GM21528 (cell line): ENCODE results near the gene DAB2IP.

Experiments used
- ATAC-seq: cut with Tn5 transposase; IDR thresholded peaks from one replicate; pipeline ENCODE4 v1.9.1; 2021; ENCODE audit warnings: mild to moderate bottlenecking, moderate library complexity; ENCODE audit not compliant: unreplicated experiment, low FRiP score

Gene DAB2IP

GRCh38 chr9:121698627-121699570 is 47.5 kb downstream of the DAB2IP start:
- ATAC-seq, result no peak

- no peak for ATAC-seq
Measured at GRCh38 chr9:121699571-121700164, 48.2 kb downstream of the DAB2IP start.

- ATAC-seq, result no peak
Measured at GRCh38 chr9:121700165-121700831, 48.9 kb downstream of the DAB2IP start.

- ATAC-seq, result no peak
Measured at GRCh38 chr9:121700832-121701419, 49.5 kb downstream of the DAB2IP start.

GRCh38 chr9:121701736-121702261 is 50.4 kb downstream of the DAB2IP start:
- ATAC-seq, result no peak

DNA sequence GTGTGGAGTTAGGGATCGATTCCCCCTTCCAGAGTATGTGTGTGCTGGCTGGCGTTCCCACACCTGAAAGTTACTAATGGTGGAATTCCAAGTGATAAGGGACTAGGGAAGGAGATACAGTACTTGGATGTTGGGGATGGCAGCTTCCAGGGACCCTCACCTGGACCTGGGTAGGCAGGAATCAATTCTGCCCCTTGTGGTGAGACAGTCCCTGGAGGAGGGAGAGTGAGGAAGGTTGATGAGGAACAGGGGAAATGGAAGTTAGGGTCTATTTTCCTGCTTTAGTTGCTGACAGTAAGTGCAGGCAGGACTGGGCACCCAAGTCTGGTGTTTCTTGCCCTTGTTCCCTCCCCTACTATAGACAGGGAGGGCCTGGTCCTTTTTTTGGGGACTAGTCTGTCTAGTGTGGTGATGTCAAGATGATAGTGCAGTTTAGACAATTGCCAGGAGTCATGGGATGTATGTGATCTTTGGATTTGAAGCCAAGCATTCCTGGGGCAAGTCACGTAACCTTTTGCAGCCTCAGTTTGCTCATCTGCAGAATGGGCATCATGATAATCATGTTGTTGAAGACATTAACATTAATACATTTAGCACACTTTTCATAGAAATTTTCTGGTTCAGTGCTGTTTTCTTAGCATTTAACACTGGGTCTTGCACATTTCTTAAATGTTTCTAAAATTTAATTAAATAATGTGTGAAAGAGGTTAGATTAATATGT is 51.7 kb downstream of the DAB2IP start:
- ATAC-seq, result no peak

GRCh38 chr9:121704281-121704680 is 52.8 kb downstream of the DAB2IP start:
- no peak for ATAC-seq

- ATAC-seq, result no peak
Measured at GRCh38 chr9:121706149-121706750, 54.8 kb downstream of the DAB2IP start.

- ATAC-seq, result peak; percentile 95
Measured at GRCh38 chr9:121707477-121708424, 56.3 kb downstream of the DAB2IP start.

- no peak for ATAC-seq
Measured at GRCh38 chr9:121708768-121709488, 57.5 kb downstream of the DAB2IP start.

GRCh38 chr9:121709798-121710197 is 58.4 kb downstream of the DAB2IP start:
- ATAC-seq, result no peak

GRCh38 chr9:121711281-121711680 is 59.8 kb downstream of the DAB2IP start:
- no peak for ATAC-seq

GRCh38 chr9:121711797-121712196 is 60.4 kb downstream of the DAB2IP start:
- no peak for ATAC-seq

- ATAC-seq, result no peak
Measured at GRCh38 chr9:121713400-121714070, 62.1 kb downstream of the DAB2IP start.

GRCh38 chr9:121714075-121714705 is 62.8 kb downstream of the DAB2IP start:
- no peak for ATAC-seq

DNA sequence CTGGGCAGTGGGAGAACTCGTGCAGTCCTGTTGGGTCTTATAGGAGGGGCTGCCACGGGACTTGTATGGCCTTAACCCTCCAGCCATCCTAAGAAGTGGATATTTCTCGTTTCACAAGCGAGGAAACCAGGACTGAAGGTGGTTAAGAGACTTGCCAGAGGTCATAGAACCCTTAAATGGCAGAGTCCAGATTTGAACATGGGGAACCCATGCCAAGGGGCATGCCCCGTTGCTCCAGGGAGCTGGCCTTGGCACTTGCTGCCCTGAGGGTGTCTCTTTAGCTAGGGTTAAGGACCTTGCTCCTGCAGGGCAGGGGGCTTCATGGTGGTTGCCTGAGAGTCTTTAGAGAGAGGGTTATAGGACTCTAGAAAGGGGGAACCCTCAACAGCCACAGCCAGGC is 63.4 kb downstream of the DAB2IP start:
- ATAC-seq, result no peak
